ENCODE data around the gene EIF4B.

Gene EIF4B

DNA sequence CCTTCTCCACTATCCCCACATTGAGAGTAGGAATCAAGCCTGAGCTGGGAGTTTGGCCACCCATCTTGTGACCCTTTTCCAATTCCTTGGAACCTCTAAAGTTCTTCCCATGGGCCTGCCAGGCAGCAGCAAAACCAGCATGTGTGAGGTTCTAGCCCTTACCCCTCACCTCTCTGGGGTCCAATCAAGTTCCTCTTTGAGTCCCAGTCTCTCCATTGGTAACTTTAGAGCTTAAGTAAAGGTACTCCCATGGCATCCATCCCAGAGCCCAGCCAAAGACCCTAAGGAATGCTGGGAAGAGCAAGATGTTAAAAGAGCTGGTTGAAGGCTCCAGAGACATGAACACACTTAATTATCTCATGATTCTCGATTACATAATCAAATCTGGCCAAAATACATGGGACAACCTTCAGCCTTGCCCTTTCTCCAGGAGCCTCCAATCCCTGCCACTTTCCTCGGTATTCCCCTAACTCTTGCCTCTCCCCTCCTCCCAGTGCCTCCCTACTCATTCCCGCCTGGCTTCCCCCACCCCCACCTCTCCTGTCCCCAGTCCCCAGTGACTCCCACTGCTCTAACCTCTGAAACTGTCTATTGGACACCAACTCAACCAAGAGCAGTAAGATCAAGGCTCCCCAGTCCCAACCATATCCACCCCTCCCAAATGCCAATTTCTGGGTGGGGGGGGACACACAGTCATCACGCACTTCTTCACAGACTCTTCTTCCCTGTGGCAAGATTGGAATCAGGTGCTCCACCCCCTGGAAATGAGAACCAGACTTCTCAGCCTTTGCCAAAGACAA is 38.8 kb downstream of the EIF4B start:
- no peak for DNase-seq (ENCODE audit: low spot score)

- no peak for DNase-seq (ENCODE audit: low spot score)
Observed at GRCh38 chr12:53045696-53046045, 39.4 kb downstream of the EIF4B start.

DNA sequence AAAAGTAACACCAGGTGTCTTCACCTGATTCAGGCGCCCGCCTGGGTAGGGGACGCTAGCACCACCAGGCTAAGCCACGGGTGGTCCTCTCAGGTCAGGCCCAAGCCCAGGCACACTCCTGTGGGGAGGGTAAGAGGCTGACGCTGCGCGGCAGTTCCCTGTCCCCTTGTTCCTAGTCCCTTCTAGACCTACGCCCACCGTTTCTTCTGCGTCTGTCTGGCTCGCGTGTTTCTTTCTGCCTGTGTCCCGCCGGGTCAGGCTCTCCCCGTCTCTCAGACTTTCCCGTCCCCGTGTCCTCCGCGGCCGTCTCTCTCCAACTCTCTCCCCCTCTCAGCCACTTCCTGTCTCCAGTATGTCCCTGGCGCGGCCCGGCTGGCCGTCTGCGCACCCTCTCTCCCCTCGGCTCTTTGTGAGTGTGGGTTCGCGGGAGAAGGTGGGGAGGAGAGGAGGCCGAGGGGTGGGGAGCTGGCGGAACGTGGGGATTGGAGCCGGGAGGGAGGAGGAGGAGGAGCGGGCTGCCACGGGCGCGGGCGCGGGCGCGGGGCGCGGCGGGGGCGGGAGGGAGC is 40.5 kb downstream of the EIF4B start:
- no peak for DNase-seq (ENCODE audit: low spot score)

GRCh38 chr12:53047221-53048032 is 41.2 kb downstream of the EIF4B start:
- no peak for DNase-seq (ENCODE audit: low spot score)

DNA sequence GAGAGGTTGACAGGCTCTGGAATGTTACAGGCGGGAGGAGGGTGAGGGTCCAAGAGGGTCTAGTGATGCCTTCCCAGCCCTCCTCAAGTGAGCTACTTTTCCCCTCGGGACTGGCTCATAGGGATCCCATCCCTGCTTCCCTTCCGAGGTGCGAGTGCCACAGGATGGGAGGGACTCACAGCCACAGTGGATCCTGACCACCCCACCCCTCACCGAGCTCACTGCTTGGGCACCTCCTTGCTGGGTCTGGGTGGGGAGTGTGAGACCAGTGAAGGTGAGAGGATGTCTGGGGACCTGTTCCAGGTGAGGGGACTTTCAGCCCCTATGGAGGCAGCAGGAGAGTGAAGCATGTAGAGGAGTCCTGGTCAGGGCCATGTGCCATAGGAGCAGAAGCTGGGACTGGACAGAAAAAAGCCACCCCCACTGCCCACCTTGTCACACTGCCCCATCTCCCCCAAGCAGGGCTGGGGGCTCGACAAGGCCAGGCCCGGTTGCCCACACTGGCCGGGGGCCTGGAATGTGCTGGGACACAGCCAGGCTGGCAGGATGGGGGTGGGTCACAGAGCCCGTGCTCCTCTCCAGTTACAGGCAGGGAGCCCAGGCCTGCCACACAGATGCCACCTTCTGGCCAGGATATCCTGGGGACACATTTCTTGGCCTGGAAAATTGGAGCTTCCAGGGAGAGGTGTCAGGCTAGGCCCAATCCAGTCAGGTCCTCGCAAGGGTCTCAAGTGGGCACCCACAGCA is 42.0 kb downstream of the EIF4B start:
- no peak for DNase-seq (ENCODE audit: low spot score)

DNA sequence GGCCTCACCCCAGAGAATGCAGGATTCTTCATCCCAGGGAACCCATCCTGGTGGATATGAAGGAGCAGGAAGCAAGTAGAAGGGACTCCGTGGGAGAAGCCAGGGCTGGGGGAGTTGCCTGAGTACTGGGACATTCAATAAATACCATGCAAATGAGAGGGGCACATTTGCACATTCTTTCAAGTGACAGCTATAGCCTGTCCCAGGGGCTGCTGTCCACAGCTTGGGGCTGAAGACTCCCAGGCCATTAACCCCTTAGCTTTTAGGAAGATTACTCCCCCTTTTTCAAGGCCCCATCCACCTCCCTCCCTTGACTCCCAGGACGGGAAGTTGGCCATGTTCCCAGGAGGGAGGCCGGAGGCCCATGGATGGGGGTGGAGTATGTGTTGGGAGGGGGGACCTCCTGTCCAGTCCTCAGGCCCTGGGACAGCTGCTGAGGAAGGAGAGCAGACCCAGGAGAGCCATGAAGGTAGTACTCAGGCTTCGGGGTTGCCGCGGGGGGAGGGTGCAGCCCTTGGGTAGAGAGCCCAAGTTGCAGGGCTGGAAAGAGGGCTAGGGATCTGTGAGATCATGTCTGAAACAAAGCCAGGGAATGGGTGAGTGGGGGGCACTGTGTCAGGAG is 42.6 kb downstream of the EIF4B start:
- DNase-seq (ENCODE audit: low spot score), result no peak

GRCh38 chr12:53049571-53050318 is 43.5 kb downstream of the EIF4B start, which contains the start of gene TNS2:
Gene TNS2, plus strand, starts transcription at chr12:53050065. Its CDS starts 121 bp downstream, at chr12:53050186.
- no peak for DNase-seq (ENCODE audit: low spot score)

DNA sequence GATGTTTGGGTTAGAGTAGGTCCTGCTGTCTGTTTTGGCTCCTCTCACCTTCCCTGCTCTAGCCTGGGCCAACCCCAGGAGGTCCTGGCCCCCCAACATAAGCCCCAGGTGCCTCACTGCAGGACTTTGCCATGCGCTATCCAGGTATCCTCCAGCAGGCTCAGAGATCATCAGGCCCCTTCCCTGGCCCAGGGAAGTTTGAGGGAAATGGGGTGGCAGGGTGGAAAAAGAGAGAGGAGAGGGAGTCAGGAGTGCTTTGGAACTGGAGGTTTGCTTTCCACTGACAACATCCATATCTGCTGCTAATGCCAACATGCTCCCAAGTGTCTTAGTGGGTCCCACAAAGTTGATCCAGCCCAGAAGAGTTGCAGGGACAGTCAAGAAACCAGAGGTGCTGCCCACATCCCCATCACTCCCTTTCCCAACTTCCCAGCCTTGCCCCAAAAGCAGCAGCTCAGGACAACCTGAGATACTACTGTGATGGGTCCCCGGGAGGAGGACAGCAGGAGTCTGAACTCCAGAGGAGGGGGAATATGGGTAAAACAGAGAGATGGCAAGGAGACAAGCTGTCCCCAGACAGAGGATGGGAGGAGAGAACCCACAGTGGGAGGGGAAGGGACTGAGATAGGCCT is 44.3 kb downstream of the EIF4B start:
- DNase-seq (ENCODE audit: low spot score), result no peak

DNA sequence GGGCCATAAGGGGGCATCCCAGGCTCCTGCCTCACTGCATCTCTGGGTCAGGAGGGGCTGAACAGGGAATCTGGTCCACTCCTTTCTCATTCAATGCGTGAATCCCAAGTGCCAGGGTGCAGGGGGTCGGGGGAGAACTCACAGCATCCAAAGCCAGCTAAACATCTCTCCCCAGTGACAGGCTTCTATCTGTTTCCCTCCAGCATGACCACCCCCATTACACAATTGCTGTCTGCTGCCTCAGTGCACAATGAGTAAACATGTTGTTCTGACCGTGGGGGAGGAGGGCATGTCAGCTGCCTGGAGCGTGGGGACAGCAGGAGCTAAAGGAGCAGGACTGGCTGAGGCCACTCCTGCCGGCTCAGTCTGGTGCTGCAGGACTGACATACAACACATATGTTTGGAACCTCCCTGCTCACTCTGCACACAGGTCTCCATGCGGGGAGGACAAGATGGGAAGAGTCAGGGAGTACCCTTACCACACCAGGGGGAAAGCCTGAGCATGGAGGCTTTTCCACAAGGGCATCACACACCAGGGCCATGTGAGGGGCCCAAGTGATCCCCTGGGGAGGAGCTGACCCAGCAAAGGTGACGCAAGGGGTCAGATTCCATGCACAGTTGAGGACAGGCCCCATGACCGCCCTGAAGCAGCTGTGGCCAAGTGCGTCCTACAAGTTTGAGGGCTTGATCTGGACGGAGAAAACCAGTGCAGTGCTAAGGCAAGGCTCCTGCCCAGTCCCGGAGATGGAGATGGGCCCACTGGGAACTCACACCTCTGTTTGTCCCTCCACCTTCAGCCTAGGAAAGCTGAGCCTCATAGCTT is 45.0 kb downstream of the EIF4B start:
- no peak for DNase-seq (ENCODE audit: low spot score)

GRCh38 chr12:53051881-53052412 is 45.7 kb downstream of the EIF4B start:
- DNase-seq (ENCODE audit: low spot score), result no peak

DNA sequence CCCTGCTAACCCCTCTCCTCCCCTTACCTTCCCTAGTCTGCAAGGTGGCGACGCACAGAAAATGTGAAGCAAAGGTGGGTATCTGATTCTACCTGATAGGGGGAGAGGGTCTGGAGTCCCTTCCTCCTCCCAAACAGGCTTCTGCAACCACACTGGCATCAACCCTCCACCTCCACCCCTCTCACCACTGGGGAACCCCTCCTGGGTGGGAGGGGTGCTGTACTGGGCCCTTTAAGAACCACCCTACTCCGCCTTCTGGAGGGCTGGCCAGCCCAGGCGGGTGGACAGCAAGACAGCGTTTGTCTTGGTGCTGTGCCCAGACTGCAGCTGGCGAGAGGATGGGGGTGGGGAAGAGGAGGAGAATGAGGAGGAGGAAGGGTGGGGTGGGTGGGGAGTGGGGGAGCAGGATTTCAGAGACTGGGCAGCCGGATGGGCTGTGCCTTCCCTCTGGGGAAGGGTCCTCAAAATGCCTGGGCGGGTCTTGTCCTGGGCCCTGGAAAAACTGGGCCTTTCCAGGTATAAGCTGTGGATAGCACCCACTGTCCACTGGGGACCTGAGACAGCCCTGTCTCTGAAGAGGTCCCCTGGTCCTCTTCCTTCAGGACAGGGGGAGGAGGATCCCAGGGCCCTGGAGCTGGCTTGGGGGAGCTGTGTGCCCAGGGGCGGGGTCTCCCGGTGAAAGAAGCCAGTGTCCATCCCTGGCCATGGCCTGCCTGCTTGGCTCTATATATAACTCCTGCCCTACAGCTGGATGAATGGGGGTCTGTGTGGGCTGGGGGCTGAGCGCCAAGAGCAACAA is 46.4 kb downstream of the EIF4B start:
- DNase-seq (ENCODE audit: low spot score), result no peak

DNA sequence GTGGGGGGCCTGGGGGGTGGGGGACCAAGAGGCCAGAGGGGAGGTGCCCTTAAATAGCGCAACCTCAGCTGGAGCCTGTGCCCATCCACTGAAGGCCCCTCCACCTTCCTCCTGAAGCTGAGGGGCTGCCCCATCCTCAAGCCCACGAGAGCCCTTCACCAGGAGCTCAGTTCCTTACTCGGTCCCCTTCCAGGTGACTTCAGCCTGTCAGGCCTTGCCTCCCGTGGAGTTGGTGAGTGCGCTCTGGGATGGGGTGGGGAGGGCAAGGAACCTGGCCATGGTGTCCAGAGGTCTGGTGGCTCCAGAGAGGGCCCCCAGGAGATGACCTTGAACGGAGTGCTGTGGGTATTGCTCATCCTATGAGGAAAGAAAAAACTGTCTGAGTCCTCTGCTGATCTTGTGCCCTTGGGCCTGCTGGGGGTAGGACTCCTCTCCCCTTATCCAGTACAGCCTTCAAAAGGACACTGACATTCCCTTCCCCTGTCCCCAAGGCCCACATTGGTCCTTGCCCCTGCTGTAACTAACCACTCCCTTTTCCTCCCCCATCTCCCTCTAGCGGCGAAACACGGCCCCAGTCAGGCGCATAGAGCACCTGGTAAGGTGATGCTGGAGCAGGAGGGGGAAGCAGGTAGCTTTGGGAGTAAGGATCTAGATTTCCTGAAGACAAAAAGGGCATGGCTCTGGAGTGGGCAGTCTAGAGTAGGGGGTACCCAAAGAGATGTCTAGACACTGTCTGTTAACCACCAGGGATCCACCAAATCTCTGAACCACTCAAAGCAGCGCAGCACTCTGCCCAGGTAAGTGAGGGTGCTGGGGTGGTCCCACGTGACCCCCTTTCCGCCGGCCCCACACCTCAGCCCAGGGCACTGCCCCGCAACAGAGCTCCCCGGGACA is 47.2 kb downstream of the EIF4B start:
- no peak for DNase-seq (ENCODE audit: low spot score)

- DNase-seq (ENCODE audit: low spot score), result no peak
Observed at GRCh38 chr12:53054112-53054878, 48.0 kb downstream of the EIF4B start.

- no peak for DNase-seq (ENCODE audit: low spot score)
Observed at GRCh38 chr12:53055471-53056266, 49.4 kb downstream of the EIF4B start.

- DNase-seq (ENCODE audit: low spot score), result no peak
Observed at GRCh38 chr12:53056296-53056695, 50.0 kb downstream of the EIF4B start.

DNA sequence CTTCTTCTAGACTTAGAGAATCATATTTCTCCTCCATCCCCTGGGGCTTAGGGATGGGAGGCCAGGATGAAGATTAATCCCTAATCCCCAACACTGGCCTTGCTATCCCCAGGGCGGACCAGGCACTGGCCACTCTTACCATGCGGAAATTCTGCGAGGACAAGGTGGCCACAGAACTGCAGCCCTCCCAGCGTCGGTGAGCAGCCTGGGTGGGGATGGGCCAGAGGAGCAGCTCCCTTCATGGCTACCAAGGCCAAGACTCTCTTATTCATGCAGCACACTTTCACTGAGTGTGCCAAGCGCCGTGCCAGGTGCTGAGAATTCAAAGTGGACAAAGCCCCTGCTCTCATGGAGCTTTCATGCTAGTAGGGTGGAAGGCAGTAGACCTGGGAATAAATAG is 50.6 kb downstream of the EIF4B start:
- DNase-seq (ENCODE audit: low spot score), result no peak

Measured in COLO829 (cell line).